GM12872 (cell line): ENCODE results near the gene HGD.

Experiments
- TF ChIP-seq, protein P1 (sequence below): IDR thresholded peaks from 3 replicates; pipeline ENCODE4 v1.5.1; 2011; ENCODE audit warnings: low read depth, mild to moderate bottlenecking, low read length, moderate library complexity; ENCODE audit not compliant: insufficient read depth

The HGD gene

DNA sequence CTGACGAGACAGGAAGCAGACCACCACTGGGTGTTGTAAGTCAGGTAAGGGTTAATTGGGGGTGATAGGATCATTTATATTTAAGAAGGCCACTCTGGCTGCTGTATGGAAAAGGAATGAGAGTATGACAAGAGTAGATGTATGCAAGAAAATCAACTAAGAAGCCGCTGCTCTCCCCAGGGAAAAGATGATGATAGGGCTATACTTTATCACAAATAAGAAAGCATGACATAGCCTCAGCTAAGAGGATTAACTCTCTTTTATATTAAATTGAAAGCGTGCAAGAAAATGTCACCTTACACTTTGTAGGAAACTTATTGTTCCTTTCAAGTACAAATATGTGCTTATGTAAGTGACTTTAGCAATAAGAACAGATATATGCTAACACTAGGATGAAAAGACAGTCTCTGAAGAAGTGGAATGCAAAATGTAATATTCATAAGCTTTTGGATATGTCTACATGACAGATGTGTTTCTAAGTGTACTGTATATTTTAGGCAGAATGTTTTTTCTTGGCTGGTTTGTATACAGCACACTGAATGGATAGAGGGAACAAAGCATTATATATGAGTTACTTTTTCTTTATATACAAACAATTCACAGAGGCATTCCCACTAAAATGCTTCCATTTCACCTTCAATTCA, 94.6 kb downstream of the HGD start:
- TF ChIP-seq, protein P1, sequence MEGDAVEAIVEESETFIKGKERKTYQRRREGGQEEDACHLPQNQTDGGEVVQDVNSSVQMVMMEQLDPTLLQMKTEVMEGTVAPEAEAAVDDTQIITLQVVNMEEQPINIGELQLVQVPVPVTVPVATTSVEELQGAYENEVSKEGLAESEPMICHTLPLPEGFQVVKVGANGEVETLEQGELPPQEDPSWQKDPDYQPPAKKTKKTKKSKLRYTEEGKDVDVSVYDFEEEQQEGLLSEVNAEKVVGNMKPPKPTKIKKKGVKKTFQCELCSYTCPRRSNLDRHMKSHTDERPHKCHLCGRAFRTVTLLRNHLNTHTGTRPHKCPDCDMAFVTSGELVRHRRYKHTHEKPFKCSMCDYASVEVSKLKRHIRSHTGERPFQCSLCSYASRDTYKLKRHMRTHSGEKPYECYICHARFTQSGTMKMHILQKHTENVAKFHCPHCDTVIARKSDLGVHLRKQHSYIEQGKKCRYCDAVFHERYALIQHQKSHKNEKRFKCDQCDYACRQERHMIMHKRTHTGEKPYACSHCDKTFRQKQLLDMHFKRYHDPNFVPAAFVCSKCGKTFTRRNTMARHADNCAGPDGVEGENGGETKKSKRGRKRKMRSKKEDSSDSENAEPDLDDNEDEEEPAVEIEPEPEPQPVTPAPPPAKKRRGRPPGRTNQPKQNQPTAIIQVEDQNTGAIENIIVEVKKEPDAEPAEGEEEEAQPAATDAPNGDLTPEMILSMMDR: no peak
